Inflammatory macrophage treated with lipopolysaccharide for 1 hour (primary cell): Measurements from ENCODE around the gene PTPRA.
"Not testable (repeated sequence)": the region's sequence is repeated elsewhere in the genome, so short reads cannot be mapped to it uniquely, and the experiment has no call there.

Source experiments
- DNase-seq, 2 donors: peaks; one replicate each; pipeline ENCODE4 v3.0.0-alpha.2; 2020 to 2022

Gene PTPRA, protein sequence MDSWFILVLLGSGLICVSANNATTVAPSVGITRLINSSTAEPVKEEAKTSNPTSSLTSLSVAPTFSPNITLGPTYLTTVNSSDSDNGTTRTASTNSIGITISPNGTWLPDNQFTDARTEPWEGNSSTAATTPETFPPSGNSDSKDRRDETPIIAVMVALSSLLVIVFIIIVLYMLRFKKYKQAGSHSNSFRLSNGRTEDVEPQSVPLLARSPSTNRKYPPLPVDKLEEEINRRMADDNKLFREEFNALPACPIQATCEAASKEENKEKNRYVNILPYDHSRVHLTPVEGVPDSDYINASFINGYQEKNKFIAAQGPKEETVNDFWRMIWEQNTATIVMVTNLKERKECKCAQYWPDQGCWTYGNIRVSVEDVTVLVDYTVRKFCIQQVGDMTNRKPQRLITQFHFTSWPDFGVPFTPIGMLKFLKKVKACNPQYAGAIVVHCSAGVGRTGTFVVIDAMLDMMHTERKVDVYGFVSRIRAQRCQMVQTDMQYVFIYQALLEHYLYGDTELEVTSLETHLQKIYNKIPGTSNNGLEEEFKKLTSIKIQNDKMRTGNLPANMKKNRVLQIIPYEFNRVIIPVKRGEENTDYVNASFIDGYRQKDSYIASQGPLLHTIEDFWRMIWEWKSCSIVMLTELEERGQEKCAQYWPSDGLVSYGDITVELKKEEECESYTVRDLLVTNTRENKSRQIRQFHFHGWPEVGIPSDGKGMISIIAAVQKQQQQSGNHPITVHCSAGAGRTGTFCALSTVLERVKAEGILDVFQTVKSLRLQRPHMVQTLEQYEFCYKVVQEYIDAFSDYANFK

GRCh38 chr20:2873010-2873746, at the start of gene PTPRA:
TSS of gene PTPRA (plus strand) at chr20:2873481. CDS start at chr20:2964278, 90,797 bp downstream.
- DNase-seq: peak; percentile 92

DNA sequence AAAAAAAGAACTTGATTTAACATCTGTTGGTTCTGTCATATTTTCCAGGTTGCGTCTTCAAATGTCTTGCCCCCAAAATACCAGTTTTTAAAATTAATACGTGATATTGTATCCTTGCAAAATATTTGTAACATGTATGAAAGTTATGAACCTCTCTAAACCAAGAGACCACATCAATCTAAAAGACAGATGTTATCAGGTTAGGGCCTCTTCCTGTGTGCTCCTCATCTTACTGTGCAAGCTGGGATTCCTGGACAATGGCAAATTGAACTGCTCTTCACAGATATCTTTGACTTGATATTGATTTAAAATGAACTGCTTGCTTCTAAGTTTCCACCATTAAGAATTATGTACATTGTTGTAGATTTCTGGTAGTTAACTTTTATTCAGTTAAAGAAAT, 47.5 kb upstream of the PTPRA start:
- DNase-seq: no peak

DNA sequence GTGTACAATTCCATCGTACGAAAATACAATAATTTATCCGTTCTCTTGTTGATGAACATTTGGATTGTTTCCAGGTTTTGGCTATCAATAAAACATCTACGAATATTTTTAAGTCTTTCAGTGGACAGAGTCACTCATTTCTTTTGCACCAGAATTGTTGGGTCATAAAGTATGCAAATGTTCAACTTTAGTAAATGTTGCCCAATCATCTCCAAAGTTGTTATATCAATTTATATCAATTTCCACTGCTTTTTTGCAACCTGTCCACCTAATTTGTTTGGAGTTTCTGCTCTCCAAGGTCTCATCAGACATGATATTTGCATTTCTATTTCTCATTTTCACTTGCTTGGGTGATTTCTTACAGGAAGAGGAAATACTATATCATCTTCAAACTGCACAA, 46.6 kb upstream of the PTPRA start:
- no peak for DNase-seq

DNA sequence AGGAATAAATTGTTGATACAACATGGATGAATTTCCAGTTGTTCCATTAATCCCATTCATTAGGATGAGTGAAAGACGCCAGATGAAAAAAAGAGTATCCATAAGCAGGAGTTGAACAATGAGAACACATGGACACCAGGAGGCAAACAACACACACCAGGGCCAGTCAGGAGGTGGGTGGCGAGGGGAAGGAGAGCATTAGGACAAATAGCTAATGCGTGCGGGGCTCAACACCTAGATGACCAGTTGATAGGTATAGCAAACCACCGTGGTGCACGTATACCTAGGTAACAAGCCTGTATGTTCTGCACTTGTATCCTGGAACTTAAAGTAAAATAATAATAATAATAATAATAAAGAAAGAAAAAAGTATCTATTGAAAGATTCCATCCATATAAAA, 43.9 kb upstream of the PTPRA start:
- no peak for DNase-seq

GRCh38 chr20:2831206-2831605, 42.1 kb upstream of the PTPRA start:
- not testable (repeated sequence) for DNase-seq

DNA sequence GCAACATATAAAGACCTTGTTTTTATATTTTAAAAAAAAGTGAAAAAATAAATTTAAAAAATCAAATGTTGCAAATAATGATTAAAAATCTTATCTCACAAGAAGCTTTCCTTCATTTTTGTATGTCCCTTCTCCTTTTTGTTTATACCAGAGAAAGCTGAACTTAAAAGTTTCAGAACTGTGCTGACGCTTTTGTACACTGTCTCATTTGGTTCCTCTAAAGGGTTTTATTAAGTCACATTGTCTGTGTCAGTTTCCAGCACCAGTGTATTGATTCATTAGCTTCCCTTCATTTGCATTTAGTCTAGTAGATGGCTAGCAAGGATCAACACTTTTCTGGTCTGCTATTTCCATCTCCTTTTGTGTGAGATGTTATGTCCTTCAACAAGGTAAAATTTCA, 39.5 kb upstream of the PTPRA start:
- DNase-seq: peak; percentile 54 to 61

- peak in 1 of 2 donors; percentile 25 for DNase-seq
Observed at GRCh38 chr20:2834401-2835110, 38.7 kb upstream of the PTPRA start.

GRCh38 chr20:2835331-2835796, 37.9 kb upstream of the PTPRA start:
- no peak for DNase-seq

DNA sequence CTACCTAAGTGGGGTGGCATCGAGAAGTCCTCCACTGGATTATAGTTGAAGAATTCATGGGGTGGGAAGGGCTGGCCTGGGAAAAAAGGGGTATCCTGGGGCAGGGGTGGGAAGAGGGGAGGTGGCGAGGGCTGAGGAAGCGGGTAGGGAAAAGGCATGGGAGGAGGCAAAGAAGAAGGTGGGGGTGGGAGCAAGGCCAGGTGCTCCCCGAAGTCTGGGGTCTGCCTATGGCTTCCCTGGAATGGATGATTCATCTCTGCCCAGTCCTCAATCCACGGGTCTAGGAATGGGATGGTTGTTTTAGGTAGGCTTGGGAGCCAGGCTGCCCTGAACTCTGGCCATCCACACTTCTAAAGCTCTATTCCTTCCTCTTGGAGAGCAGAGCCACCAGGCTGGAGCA, 37.2 kb upstream of the PTPRA start:
- no peak for DNase-seq

GRCh38 chr20:2837221-2837960, 35.9 kb upstream of the PTPRA start:
- no peak for DNase-seq

- DNase-seq: no peak
Observed at GRCh38 chr20:2838170-2838797, 35.0 kb upstream of the PTPRA start.

GRCh38 chr20:2838847-2839671, 34.2 kb upstream of the PTPRA start:
- DNase-seq: no peak

GRCh38 chr20:2839732-2840137, 33.5 kb upstream of the PTPRA start:
- DNase-seq: no peak

- DNase-seq: peak; percentile 83 to 85
Observed at GRCh38 chr20:2840138-2840966, 32.9 kb upstream of the PTPRA start, which contains the start of the genes PCED1A and VPS16. TSS of gene PCED1A (minus strand) at chr20:2840655. CDS start at chr20:2839912, 743 bp downstream. TSS of gene VPS16 (plus strand) at chr20:2840745. CDS start at chr20:2840775, 30 bp downstream.

- peak; percentile 46 for DNase-seq
Observed at GRCh38 chr20:2840967-2841531, 32.2 kb upstream of the PTPRA start.

- peak in 1 of 2 donors; percentile 20 for DNase-seq
Observed at GRCh38 chr20:2845607-2846006, 27.7 kb upstream of the PTPRA start.

- DNase-seq: no peak
Observed at GRCh38 chr20:2846698-2847097, 26.6 kb upstream of the PTPRA start.

DNA sequence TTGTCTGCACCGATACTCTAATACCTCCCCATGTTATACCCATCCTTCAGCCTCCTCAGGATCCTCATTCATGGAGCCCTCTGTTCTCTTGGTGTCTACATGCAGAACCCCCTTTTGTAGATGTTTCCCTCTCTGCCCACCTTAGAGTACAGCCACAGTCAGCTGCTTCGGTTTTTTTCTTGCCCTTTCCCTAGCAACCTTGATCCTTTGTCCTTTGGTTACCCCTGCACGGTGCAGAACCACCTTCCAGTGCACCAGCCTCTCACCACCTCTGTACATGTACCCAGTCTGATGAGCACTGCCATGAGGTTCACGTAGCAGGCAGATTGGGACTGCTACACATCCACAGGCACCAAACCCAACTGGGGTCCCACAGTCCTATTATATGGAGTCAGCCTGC, 25.5 kb upstream of the PTPRA start:
- DNase-seq: no peak

DNA sequence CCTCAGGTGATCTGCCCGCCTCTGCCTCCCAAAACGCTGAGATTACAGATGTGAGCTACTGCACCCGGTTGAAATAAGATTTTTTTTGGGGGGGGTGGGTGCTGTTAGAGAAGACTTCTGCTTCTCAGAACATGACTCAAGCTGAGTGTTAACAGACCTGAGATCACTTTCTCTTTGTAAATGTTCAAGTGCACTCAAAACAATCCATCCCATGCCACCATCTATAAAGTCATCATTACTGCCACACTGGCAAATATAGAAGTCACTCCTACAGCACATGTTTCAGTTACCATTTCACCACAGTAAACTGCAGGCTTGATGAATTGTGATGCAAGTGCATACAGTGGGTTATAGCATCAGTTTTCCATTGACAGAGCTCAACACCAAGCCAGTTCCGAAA, 23.8 kb upstream of the PTPRA start:
- DNase-seq: no peak
